Osteocyte (in vitro differentiated cells): ENCODE results near the gene HS3ST4. TPM values are rescaled to one million over a fixed set of nuclear protein-coding genes. Genes with fewer than 3 reads are reported as not detected.

Source experiments
- DNase-seq: peaks from one replicate; pipeline ENCODE4 v3.0.0; 2021; ENCODE audit warnings: mixed read lengths; ENCODE audit not compliant: unreplicated experiment; ENCODE audit errors: extremely low spot score
- H3K27ac Mint-ChIP-seq: one replicate; pipeline ENCODE4 v1.8.0; 2021; ENCODE audit warnings: mild to moderate bottlenecking, mixed read lengths; ENCODE audit not compliant: unreplicated experiment
- H3K27me3 Mint-ChIP-seq: one replicate; pipeline ENCODE4 v1.8.0; 2021; ENCODE audit warnings: mixed read lengths; ENCODE audit not compliant: unreplicated experiment
- H3K36me3 Mint-ChIP-seq: one replicate; pipeline ENCODE4 v1.8.0; 2021; ENCODE audit warnings: mixed read lengths; ENCODE audit not compliant: unreplicated experiment
- H3K4me1 Mint-ChIP-seq: one replicate; pipeline ENCODE4 v1.8.0; 2021; ENCODE audit warnings: mixed read lengths; ENCODE audit not compliant: unreplicated experiment
- H3K4me3 Mint-ChIP-seq: one replicate; pipeline ENCODE4 v1.8.0; 2021; ENCODE audit warnings: mild to moderate bottlenecking, moderate library complexity, mixed read lengths; ENCODE audit not compliant: unreplicated experiment
- H3K9me3 Mint-ChIP-seq: one replicate; pipeline ENCODE4 v1.8.0; 2021; ENCODE audit warnings: mixed read lengths; ENCODE audit not compliant: unreplicated experiment
- total RNA-seq: library from RNA; stranded (reverse); gene quantifications from 2 replicates; pipeline ENCODE4 v1.2.1, GENCODE V29; 2021
- TF ChIP-seq, protein P1 (sequence below): fragments of 200-600 bp; sonication (generic); IDR thresholded peaks from 2 replicates; pipeline ENCODE4 v1.5.0; 2021; ENCODE audit warnings: antibody characterized with exemption, mild to moderate bottlenecking, moderate library complexity

HS3ST4 gene
- total RNA-seq, 1 donor from 2014 or later = not detected

DNA sequence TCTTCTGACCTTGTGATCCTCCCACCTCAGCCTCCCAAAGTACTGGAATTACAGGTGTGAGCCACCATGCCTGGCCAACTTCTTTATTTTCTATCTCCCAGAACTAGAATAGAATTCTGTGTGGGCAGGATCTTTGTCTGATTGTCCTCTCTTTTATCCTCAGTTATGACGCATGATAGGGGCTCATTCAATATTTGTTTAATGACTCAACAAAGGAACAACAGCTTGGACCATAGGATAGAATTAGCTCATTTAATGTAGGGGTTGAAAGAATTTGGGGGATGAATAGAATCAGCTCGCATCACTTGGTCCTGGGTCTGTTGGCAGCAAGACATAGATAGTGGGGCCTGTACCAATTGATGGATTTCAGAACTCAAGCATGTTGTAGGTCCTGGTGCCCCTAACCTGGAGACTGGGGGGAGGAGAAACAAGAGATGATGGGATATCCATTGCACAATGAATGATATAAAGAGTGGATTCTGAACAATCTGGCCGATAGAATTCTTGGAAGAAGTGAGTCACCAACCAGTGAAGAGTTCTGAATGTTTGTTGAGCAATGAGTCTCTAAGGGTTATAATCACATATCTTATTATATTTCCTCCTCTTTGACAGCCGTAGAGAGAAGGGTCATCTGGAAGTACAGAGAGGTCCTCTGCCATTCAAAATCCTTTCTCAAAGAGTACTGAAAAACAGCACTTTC, 250.2 kb downstream of the HS3ST4 start:
- Mint-ChIP-seq H3K9me3 (peaks cover 57% of the 10 kb centered on the region), H3K27me3 (no peaks in the 10 kb centered on the region), H3K4me3 (no peak overlapping the region), H3K4me1 (no peaks in the 10 kb centered on the region), H3K36me3 (no peaks in the 10 kb centered on the region), H3K27ac (no peak overlapping the region)
- DNase-seq = no peak
- TF ChIP-seq, protein P1, sequence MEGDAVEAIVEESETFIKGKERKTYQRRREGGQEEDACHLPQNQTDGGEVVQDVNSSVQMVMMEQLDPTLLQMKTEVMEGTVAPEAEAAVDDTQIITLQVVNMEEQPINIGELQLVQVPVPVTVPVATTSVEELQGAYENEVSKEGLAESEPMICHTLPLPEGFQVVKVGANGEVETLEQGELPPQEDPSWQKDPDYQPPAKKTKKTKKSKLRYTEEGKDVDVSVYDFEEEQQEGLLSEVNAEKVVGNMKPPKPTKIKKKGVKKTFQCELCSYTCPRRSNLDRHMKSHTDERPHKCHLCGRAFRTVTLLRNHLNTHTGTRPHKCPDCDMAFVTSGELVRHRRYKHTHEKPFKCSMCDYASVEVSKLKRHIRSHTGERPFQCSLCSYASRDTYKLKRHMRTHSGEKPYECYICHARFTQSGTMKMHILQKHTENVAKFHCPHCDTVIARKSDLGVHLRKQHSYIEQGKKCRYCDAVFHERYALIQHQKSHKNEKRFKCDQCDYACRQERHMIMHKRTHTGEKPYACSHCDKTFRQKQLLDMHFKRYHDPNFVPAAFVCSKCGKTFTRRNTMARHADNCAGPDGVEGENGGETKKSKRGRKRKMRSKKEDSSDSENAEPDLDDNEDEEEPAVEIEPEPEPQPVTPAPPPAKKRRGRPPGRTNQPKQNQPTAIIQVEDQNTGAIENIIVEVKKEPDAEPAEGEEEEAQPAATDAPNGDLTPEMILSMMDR = no peak

DNA sequence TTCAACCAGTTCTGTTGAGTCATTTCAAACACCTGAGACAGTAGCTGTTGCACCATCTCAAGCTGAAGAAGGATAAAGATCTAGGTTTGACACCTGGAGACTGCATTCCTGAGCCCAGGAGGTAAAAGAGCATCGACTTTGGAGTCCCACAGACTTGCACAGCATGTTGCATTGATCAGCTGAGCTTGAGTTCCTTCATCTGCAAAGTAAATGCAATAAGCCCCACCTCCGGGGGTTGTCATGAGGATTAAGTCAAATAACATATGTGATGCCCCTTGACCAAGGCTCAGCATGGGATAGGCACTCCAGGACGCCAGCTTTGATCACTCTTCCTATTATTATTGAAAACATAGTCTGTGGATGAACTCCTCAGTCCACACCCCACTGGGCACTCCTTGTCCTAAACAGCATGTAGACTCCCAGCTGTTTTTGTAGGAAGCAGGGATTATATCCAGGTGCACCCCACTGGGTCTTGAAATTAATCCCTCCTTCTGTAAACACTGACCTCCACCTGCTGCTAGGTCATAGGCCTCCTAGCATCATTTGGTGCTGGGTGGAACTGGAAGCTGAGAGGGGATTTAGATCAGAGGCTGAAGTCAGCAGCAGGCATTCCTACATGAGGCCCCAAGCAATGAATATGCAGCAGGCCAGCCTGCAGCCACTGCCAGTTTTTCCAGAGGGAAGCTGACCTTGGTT, 259.0 kb downstream of the HS3ST4 start:
- no peak for DNase-seq
- TF ChIP-seq, protein P1 = no peak
- H3K4me3 Mint-ChIP-seq = no peak overlapping the region
- H3K27ac Mint-ChIP-seq = no peak overlapping the region
- H3K36me3 Mint-ChIP-seq = no peaks in the 10 kb centered on the region
- H3K4me1 Mint-ChIP-seq = no peaks in the 10 kb centered on the region
- H3K9me3 Mint-ChIP-seq = peaks cover 24% of the 10 kb centered on the region
- H3K27me3 Mint-ChIP-seq = no peaks in the 10 kb centered on the region

DNA sequence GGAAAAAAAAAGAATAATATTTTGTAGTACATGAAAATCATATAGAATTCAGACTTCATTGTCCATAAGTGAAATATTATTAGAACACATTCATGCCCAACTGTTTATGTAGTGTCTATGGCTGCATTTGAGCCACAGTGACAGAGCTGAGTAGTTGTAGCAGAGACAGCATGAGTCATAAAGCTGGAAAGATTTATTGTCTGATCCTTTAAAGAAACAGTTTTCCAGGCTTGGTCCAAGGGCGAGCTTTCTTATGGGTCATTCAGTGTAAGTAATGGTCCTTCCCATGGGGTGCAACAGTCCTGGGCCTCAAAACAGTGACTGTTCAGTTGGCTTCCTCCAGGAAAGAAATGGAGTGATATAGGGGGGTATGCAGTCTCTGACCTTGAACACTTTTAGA, 260.2 kb downstream of the HS3ST4 start:
- Mint-ChIP-seq H3K9me3 (peaks cover 18% of the 10 kb centered on the region), H3K27ac (no peak overlapping the region), H3K4me3 (no peak overlapping the region), H3K36me3 (no peaks in the 10 kb centered on the region), H3K4me1 (no peaks in the 10 kb centered on the region), H3K27me3 (no peaks in the 10 kb centered on the region)
- TF ChIP-seq, protein P1 = no peak
- no peak for DNase-seq

- Mint-ChIP-seq H3K27me3 (no peaks in the 10 kb centered on the region), H3K4me3 (no peak overlapping the region), H3K36me3 (no peaks in the 10 kb centered on the region), H3K27ac (no peak overlapping the region), H3K4me1 (no peaks in the 10 kb centered on the region), H3K9me3 (peaks cover 20% of the 10 kb centered on the region)
- no peak for DNase-seq
- TF ChIP-seq, protein P1 = no peak
Measured at GRCh38 chr16:25952983-25953382, 261.2 kb downstream of the HS3ST4 start.

- Mint-ChIP-seq H3K9me3 (peaks cover 38% of the 10 kb centered on the region), H3K27me3 (no peaks in the 10 kb centered on the region)
Measured at GRCh38 chr16:25957707-25958106, 265.9 kb downstream of the HS3ST4 start.

More at GRCh38 chr16:25957707-25958106, 265.9 kb downstream of the HS3ST4 start:
- no peaks in the 10 kb centered on the region for H3K36me3 Mint-ChIP-seq
- no peak for DNase-seq
- H3K27ac Mint-ChIP-seq = no peak overlapping the region
- TF ChIP-seq, protein P1 = no peak
- H3K4me3 Mint-ChIP-seq = no peak overlapping the region
- no peaks in the 10 kb centered on the region for H3K4me1 Mint-ChIP-seq
